Activated T-helper 2 cell treated with anti-CD3 and anti-CD28 coated beads, Interferon-gamma antibody, Interleukin-2, Interleukin-4, amounts not matched to agents 10 μg/mL and 5 μg/mL and 100 μg/mL, durations not matched to agents 14 hours and 24 hours and 36 hours (primary cell): ENCODE data around the gene INSR. TPM values are rescaled to one million over a fixed set of nuclear protein-coding genes. Genes with fewer than 3 reads are reported as not detected.

Experiments
- total RNA-seq: library from RNA; stranded (reverse); gene quantifications from 2 replicates; pipeline ENCODE4 v1.2.3, GENCODE V29; 2022

INSR gene
- total RNA-seq, 1 donor from 2014 or later: 2.4 TPM

Other genes with a start within 250 kb of the INSR start
- not detected in 2 replicates for gene MBD3L2, start 245.1 kb downstream of the INSR start, total RNA-seq
- not detected in 2 replicates for gene MBD3L3, start 235.7 kb downstream of the INSR start, total RNA-seq
- gene ZNF557, start 224.7 kb downstream of the INSR start, total RNA-seq: 9.2 and 9.4 TPM in 2 replicates
- 42.5 and 44.4 TPM in 2 replicates for gene ARHGEF18, start 54.5 kb upstream of the INSR start, total RNA-seq
- gene PEX11G, start 194.6 kb upstream of the INSR start, total RNA-seq: 1.3 and 2.5 TPM in 2 replicates
- gene ZNF358, start 221.7 kb upstream of the INSR start, total RNA-seq: 5.3 and 7.9 TPM in 2 replicates
- 10.3 and 11.2 TPM in 2 replicates for gene MCOLN1, start 228.2 kb upstream of the INSR start, total RNA-seq
- gene PNPLA6, start 241.3 kb upstream of the INSR start, total RNA-seq: 145 and 147 TPM in 2 replicates